PC-9 (cell line): ENCODE data around the gene TRAF3IP1. TPM values are rescaled to one million over a fixed set of nuclear protein-coding genes. Genes with fewer than 3 reads are reported as not detected.

Source experiments
- BruUV-seq: library from RNA; stranded (reverse); fragments of 400-500 nt; replicated peaks from 2 replicates; lab custom pipeline; 2021; lab: Mats Ljungman, UMichigan
- CTCF ChIA-PET: fragments of 300-600 bp; sonication (Branson Sonifier 250); formaldehyde crosslinking; loops from one replicate; lab custom pipeline; 2022; ENCODE audit warnings: antibody characterized with exemption; lab: Charles Lee
- POLR2A ChIA-PET: fragments of 300-600 bp; sonication (Branson Sonifier 250); formaldehyde crosslinking; loops from one replicate; lab custom pipeline; 2022; ENCODE audit warnings: antibody characterized with exemption; ENCODE audit not compliant: unreplicated experiment; lab: Charles Lee
- DNase-seq, 2 experiments: peaks; one replicate each; pipeline versions ENCODE4 v3.0.0 to v3.0.0-alpha.2; 2015 to 2022; ENCODE audit warnings: mixed read lengths in 1 of 2
- H2AFZ ChIP-seq: fragments of 200-600 bp; sonication (generic); 2 replicates; pipeline ENCODE4 v1.8.1; 2017; ENCODE audit warnings: antibody characterized with exemption
- H3F3A ChIP-seq: fragments of 200-600 bp; sonication (generic); 2 replicates; pipeline ENCODE4 v1.8.1; 2017; ENCODE audit warnings: antibody characterized with exemption, mild to moderate bottlenecking, low read depth; ENCODE audit not compliant: insufficient read depth
- H3K27ac ChIP-seq: fragments of 200-600 bp; sonication (generic); 2 replicates; pipeline ENCODE4 v1.6.1; 2016; ENCODE audit warnings: mixed run types
- H3K27me3 ChIP-seq: fragments of 200-600 bp; sonication (generic); 2 replicates; pipeline ENCODE4 v1.6.1; 2016; ENCODE audit warnings: low read depth, mixed run types; ENCODE audit not compliant: insufficient read depth
- H3K36me3 ChIP-seq: fragments of 200-600 bp; sonication (generic); 2 replicates; pipeline ENCODE4 v1.6.1; 2016; ENCODE audit warnings: low read depth, mixed run types
- H3K4me1 ChIP-seq: fragments of 200-600 bp; sonication (generic); replicated peaks from 2 replicates; pipeline ENCODE4 v1.6.1; 2016; ENCODE audit warnings: mixed run types; ENCODE audit not compliant: insufficient read depth
- H3K4me2 ChIP-seq: fragments of 200-600 bp; sonication (generic); 2 replicates; pipeline ENCODE4 v1.6.1; 2017; ENCODE audit warnings: mixed run types
- H3K4me3 ChIP-seq: fragments of 200-600 bp; sonication (generic); 2 replicates; pipeline ENCODE4 v1.6.1; 2016; ENCODE audit warnings: mixed run types
- H3K79me2 ChIP-seq: fragments of 200-600 bp; sonication (generic); 2 replicates; pipeline ENCODE4 v1.6.1; 2017; ENCODE audit warnings: low read depth, mixed run types
- H3K9me2 ChIP-seq: fragments of 200-600 bp; sonication (generic); 2 replicates; pipeline ENCODE4 v1.8.1; 2017; ENCODE audit warnings: mild to moderate bottlenecking; ENCODE audit not compliant: insufficient read depth
- H3K9me3 ChIP-seq: fragments of 200-600 bp; sonication (generic); 2 replicates; pipeline ENCODE4 v1.8.1; 2016; ENCODE audit warnings: low read depth; ENCODE audit not compliant: insufficient read depth
- H4K20me1 ChIP-seq: fragments of 200-600 bp; sonication (generic); 2 replicates; pipeline ENCODE4 v1.8.1; 2017; ENCODE audit not compliant: insufficient read depth
- EZH2 ChIP-seq: fragments of 200-600 bp; sonication (generic); IDR thresholded peaks from 2 replicates; pipeline ENCODE4 v1.8.0; 2017; ENCODE audit warnings: antibody characterized with exemption, low read depth
- intact Hi-C: fragments of 100-400 bp; cut with micrococcal nuclease; formaldehyde crosslinking; loops from one replicate; pipeline ENCODE4 v1.10.0; 2022; ENCODE audit not compliant: unreplicated experiment
- total RNA-seq: library from RNA; stranded (reverse); gene quantifications from 2 replicates; pipeline ENCODE4 v1.2.3, GENCODE V29; 2021
- TF ChIP-seq, protein P1 (sequence below): fragments of 200-600 bp; sonication (generic); conservative IDR thresholded peaks from 2 replicates; pipeline ENCODE4 v1.6.1; 2017; ENCODE audit warnings: mixed run types, antibody characterized with exemption, mild to moderate bottlenecking, moderate library complexity

The TRAF3IP1 gene
- total RNA-seq, 1 experiment from 2014 or later = 51.7 TPM

- peaks cover 6% of the 10 kb centered on the region; the same call in 1 of the 2 replicates for H4K20me1 ChIP-seq
- no peak overlapping the region for H3K4me3 ChIP-seq
- no peaks in the 10 kb centered on the region for H3K9me2 ChIP-seq
- ChIA-PET POLR2A (no interaction called here), CTCF (no interaction called here)
- peaks cover 17% of the 10 kb centered on the region for H3K4me1 ChIP-seq
- H3K4me2 ChIP-seq = peak overlapping the region; percentile 98; the same call in 1 of the 2 replicates
- H3F3A ChIP-seq = peaks cover 10% of the 10 kb centered on the region; the same call in 1 of the 2 replicates
- no peak overlapping the region for H2AFZ ChIP-seq
- H3K9me3 ChIP-seq = no peaks in the 10 kb centered on the region
- peaks cover 34% of the 10 kb centered on the region for H3K79me2 ChIP-seq
- intact Hi-C loops = loop anchor here (5.0 kb wide), 2 partner anchors 43 to 68 kb away; no protein-coding TSS in a partner anchor
- 0 out of 2 replicates have a peak, but pooled peaks cover 4% of the 10 kb centered on the region for H3K36me3 ChIP-seq
- TF ChIP-seq, protein P1, sequence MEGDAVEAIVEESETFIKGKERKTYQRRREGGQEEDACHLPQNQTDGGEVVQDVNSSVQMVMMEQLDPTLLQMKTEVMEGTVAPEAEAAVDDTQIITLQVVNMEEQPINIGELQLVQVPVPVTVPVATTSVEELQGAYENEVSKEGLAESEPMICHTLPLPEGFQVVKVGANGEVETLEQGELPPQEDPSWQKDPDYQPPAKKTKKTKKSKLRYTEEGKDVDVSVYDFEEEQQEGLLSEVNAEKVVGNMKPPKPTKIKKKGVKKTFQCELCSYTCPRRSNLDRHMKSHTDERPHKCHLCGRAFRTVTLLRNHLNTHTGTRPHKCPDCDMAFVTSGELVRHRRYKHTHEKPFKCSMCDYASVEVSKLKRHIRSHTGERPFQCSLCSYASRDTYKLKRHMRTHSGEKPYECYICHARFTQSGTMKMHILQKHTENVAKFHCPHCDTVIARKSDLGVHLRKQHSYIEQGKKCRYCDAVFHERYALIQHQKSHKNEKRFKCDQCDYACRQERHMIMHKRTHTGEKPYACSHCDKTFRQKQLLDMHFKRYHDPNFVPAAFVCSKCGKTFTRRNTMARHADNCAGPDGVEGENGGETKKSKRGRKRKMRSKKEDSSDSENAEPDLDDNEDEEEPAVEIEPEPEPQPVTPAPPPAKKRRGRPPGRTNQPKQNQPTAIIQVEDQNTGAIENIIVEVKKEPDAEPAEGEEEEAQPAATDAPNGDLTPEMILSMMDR = no peak
- no peak for TF ChIP-seq EZH2
- no peaks in the 10 kb centered on the region for H3K27me3 ChIP-seq
- DNase-seq = no peak
- no peak overlapping the region for H3K27ac ChIP-seq
- BruUV-seq = no TSS peak
Observed at GRCh38 chr2:238425505-238425978, 105.2 kb downstream of the TRAF3IP1 start.

DNA sequence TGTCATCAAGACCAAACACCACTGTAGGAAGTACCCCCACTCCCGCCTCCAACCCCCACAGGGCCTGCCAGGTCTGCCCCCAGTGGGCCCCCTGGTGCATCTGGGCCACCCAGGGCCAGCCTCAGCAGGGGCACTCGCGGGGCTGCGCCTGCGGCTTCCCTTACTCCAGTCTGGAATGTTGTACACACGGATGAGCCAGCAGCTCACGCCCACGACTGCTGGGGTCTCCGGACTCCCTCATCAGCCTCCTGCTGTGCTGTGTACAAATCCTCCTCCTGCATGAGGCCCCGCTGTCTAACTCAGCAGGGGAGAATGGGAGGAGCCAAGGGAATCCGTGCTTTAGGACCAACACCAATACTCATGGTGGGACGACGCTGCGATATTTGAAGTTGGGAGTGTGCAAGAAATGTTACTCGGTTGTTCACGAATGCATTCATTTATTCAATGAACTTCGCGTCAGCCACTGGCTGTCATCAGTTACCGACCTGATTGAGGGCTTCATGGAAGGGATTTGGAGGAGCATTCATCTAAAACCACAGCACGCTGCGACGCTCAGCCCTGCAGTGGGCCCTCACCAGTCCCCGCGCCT lies 105.8 kb downstream of the TRAF3IP1 start:
- Histone ChIP-seq H3K4me3 (peak overlapping the region; percentile 92), H3K9me2 (no peaks in the 10 kb centered on the region), H4K20me1 (peaks cover 9% of the 10 kb centered on the region; the same call in 1 of the 2 replicates), H2AFZ (peak overlapping the region; percentile 95), H3K36me3 (0 out of 2 replicates have a peak, but pooled peaks cover 8% of the 10 kb centered on the region), H3K4me2 (peak overlapping the region; percentile 98), H3K9me3 (no peaks in the 10 kb centered on the region), H3K79me2 (peaks cover 39% of the 10 kb centered on the region), H3F3A (peaks cover 10% of the 10 kb centered on the region; the same call in 1 of the 2 replicates), H3K27ac (peak overlapping the region; percentile 75), H3K27me3 (no peaks in the 10 kb centered on the region), H3K4me1 (peaks cover 17% of the 10 kb centered on the region)
- ChIA-PET CTCF (no interaction called here), POLR2A (no interaction called here)
- no peak for TF ChIP-seq EZH2
- TF ChIP-seq, protein P1 = no peak
- TSS peak; percentile 100 for BruUV-seq
- DNase-seq = peak in 1 of 2 experiments; percentile 21
- intact Hi-C loops = loop anchor here (5.0 kb wide), 2 partner anchors 44 to 69 kb away; no protein-coding TSS in a partner anchor

- DNase-seq = peak; percentile 78 to 89
- no peaks in the 10 kb centered on the region for H3K9me3 ChIP-seq
- BruUV-seq = no TSS peak
- peak within 1 kb of the TSS; percentile 92 for H3K4me3 ChIP-seq
- H3K27me3 ChIP-seq = no peaks in the 10 kb centered on the region
- H3K79me2 ChIP-seq = peaks cover 47% of the 10 kb centered on the region
- peaks cover 17% of the 10 kb centered on the region for H3K4me1 ChIP-seq
- ChIA-PET POLR2A (interaction anchor here (1.2 kb wide), 1 partner anchor 18 kb away, joined by 10 read pairs; no protein-coding TSS in a partner anchor), CTCF (no interaction called here)
- peaks cover 13% of the 10 kb centered on the region; the same call in 1 of the 2 replicates for H4K20me1 ChIP-seq
- H3K27ac ChIP-seq = peak within 1 kb of the TSS; percentile 75
- peaks cover 8% of the 10 kb centered on the region; the same call in 1 of the 2 replicates for H3K36me3 ChIP-seq
- peak within 1 kb of the TSS; percentile 95 for H2AFZ ChIP-seq
- TF ChIP-seq EZH2 = no peak
- TF ChIP-seq, protein P1 = no peak
- H3K9me2 ChIP-seq = no peaks in the 10 kb centered on the region
- peak within 1 kb of the TSS; percentile 98 for H3K4me2 ChIP-seq
- intact Hi-C loops = loop anchor here (5.0 kb wide), 2 partner anchors 44 to 70 kb away; no protein-coding TSS in a partner anchor
- H3F3A ChIP-seq = peaks cover 10% of the 10 kb centered on the region; the same call in 1 of the 2 replicates
Observed at GRCh38 chr2:238426568-238427434, 106.5 kb downstream of the TRAF3IP1 start, which contains the start of gene ASB1. Gene ASB1 (plus strand): TSS chr2:238426927. CDS start chr2:238427071, 144 bp downstream.
